Left lung (tissue), 10 donors: Measurements from ENCODE around the gene CCDC77. TPM values are rescaled to one million over a fixed set of nuclear protein-coding genes. Genes with fewer than 3 reads are reported as not detected.

ENCODE experiments used
- ATAC-seq: fragments of 200-7000 bp; cut with Tn5 transposase; one replicate; pipeline ENCODE4 v1.9.1; 2020; ENCODE audit warnings: moderate library complexity
- DNase-seq, 4 donors: peaks; one replicate each; pipeline ENCODE4 v3.0.0-alpha.2; 2013 to 2020
- H3K27ac ChIP-seq, 2 donors: fragments of 200-600 bp; sonication (generic) in 1 of 2; one replicate each; pipeline versions ENCODE4 v1.5.0 to v1.8.0; 2020 to 2021
- H3K27me3 ChIP-seq, 2 donors: fragments of 200-600 bp; sonication (generic) in 1 of 2; one replicate each; pipeline versions ENCODE4 v1.5.0 to v1.8.0; 2020 to 2021
- H3K36me3 ChIP-seq, 2 donors: fragments of 200-600 bp; sonication (generic) in 1 of 2; one replicate each; pipeline versions ENCODE4 v1.5.0 to v1.8.0; 2020 to 2021
- H3K4me1 ChIP-seq, 2 donors: fragments of 200-600 bp; one replicate each; pipeline ENCODE4 v1.8.0; 2021
- H3K4me3 ChIP-seq, 2 donors: fragments of 200-600 bp; sonication (generic) in 1 of 2; one replicate each; pipeline versions ENCODE4 v1.5.0 to v1.8.0; 2020 to 2021; ENCODE audit warnings: mild to moderate bottlenecking in 1 of 2
- H3K9me3 ChIP-seq, 2 donors: fragments of 200-600 bp; sonication (generic) in 1 of 2; one replicate each; pipeline versions ENCODE4 v1.5.0 to v1.8.0; 2020 to 2021
- CTCF ChIP-seq, 2 donors: fragments of 200-600 bp; sonication (generic) in 1 of 2; IDR thresholded peaks; one replicate each; pipeline versions ENCODE4 v1.5.0 to v1.8.0; 2021; ENCODE audit warnings: antibody characterized with exemption in 2 of 2
- intact Hi-C, 2 donors: fragments of 100-400 bp; cut with DNase I; formaldehyde crosslinking; loops; one replicate each; pipeline versions ENCODE4 v1.11.2 to v1.14.2; 2022
- polyA plus RNA-seq, 6 donors: library from polyadenylated mRNA; unstranded; fragments of 120-200 nt; gene quantifications; one replicate each; pipeline ENCODE4 v1.2.1, GENCODE V29; 2013; ENCODE audit not compliant: insufficient read length in 6 of 6
- total RNA-seq, 2 donors: library from RNA; stranded (reverse); fragmentation: NEBNext Ultra II Directional; extraction: Animal tissue kit (Norgen Biotek cat#: 25700); gene quantifications; one replicate each; pipeline ENCODE4 v1.2.1, GENCODE V29; 2021
- donor health status: DM: no; HTN: yes; CAD: no.
- donor health status: DM: no; HTN: no; CAD: no.

CCDC77 gene
- total and polyA plus RNA-seq, 8 donors, result 7.4 to 43.7 (median 28.0) TPM

DNA sequence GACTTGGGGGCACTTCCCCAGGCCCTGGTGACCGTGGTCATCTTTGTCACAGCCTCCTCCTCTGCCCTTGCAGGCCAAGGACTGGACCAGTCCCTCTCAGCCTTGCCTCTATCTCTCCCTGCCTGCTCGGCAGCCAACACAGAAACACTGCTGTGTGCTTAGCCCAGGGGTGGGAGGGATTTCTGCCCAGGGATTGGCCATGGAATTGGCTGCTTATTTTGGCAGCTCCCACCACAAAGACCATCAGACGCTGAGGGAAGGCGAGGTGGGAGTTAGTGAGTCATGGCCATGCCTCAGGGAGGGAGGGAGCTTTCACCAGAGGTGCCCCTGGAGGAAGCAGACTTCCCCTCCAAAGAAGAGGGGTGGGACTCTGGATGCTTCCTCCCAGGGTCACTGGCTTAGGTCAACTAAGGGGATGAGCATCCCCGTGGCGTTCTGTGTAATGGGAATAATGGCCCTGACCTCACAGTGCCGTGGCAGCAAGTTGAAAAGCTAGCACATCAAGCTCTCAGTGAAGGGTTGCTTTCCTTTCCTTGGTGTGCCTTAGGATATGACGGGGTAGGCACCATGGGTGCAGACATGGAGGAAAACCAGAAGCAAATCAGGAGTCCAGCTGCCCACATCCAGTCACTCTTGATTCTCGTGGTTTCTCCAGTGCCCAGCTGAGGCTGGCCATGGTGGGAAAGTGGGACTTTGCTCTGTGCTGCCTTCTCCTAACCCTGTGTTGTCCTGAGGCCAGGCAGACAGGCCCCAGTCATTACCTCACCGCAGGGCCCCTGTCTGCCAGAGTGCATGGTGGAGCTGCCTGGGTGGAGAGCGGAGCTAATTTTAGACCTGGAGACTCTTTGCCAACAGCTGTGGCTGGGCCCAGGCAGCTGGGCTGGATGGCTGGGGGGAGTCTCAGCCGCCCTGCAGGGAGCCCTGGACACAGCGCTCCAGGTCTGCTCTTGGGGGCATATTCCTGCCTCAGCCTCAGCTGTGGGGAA, 79.7 kb downstream of the CCDC77 start:
- H3K9me3 ChIP-seq, result no peaks in the 10 kb centered on the region
- TF ChIP-seq CTCF (IDR thresholded peaks at IDR 0.05), result no peak
- H3K4me3 ChIP-seq, result no peak overlapping the region
- peaks cover 0 to 22% of the 10 kb centered on the region in 2 donors for H3K27me3 ChIP-seq
- no peak overlapping the region for H3K27ac ChIP-seq
- intact Hi-C loops, result no loop called here
- no peaks in the 10 kb centered on the region for H3K36me3 ChIP-seq
- ATAC-seq (peak; percentile 82), DNase-seq (no peak)
- no peaks in the 10 kb centered on the region for H3K4me1 ChIP-seq

DNA sequence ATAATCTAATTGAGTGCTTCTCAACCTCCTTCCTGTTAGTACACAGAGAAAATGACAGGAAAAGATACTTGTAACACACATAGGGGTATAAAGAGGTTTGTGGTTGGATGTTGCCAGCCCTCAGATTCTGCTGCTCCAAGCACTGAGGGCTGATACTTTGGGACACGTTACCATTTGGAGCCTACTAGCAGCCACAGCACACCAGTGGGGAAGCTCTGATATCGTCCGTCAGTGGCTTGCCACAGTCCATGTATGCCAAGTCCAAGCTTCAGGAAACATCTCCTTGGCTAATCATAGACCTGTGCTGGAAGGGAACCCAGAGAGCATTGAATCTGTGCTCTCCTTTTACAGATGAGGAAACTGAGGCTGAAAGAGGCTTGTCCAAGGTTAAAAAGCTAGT, 80.6 kb downstream of the CCDC77 start:
- intact Hi-C loops, result no loop called here
- no peak for TF ChIP-seq CTCF (IDR thresholded peaks at IDR 0.05)
- no peaks in the 10 kb centered on the region for H3K9me3 ChIP-seq

DNA sequence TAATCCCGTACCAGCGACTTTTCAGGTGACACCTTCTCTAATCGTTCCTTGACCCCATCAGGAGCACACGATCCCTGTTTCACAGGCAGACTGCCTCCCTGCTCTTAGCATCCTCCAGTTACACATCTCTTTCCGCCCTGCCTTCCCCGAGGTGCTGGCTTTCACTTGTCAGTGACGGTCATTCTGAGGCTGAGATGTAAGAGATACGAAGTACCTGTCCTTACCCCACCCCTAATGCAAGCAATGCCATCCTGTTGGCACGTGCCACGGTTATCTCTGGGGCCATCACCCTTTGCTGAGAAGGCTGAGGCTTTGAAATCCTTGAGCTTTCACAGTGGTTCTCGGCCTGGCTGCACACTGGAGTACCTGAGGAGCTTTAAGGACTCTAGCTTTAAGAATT, 82.7 kb downstream of the CCDC77 start:
- Histone ChIP-seq H3K27ac (no peak overlapping the region), H3K36me3 (no peaks in the 10 kb centered on the region), H3K9me3 (peaks cover 0 to 3% of the 10 kb centered on the region in 2 donors), H3K4me1 (no peaks in the 10 kb centered on the region), H3K4me3 (no peak overlapping the region), H3K27me3 (peaks cover 0 to 17% of the 10 kb centered on the region in 2 donors)
- no peak for TF ChIP-seq CTCF (IDR thresholded peaks at IDR 0.05)
- ATAC-seq (no peak), DNase-seq (no peak)
- intact Hi-C loops, result no loop called here

More for the DNA sequence above, 80.6 kb downstream of the CCDC77 start:
- ATAC-seq (no peak), DNase-seq (no peak)
- no peak overlapping the region for H3K4me3 ChIP-seq
- H3K36me3 ChIP-seq, result no peaks in the 10 kb centered on the region
- H3K27me3 ChIP-seq, result peaks cover 0 to 22% of the 10 kb centered on the region in 2 donors
- no peaks in the 10 kb centered on the region for H3K4me1 ChIP-seq
- H3K27ac ChIP-seq, result no peak overlapping the region

DNA sequence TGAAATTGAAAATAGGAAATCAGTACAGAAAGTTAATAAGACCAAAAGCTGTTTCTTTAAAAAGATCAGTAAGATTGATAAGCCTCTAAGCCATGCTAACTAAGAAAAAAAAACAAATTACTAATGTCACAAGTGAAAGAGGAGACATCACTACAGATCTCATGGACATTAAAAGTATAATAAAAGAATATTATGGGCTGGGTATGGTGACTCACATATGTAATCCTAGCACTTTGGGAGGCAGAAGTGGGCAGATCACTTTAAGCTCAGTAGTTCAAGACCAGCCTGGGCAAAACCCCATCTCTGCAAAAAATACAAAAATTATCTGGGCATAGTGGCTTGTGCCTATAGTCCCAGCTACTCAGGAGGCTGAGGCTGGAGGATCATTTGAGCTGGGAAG, 88.8 kb downstream of the CCDC77 start:
- DNase-seq, result no peak
- intact Hi-C loops, result no loop called here
- H3K9me3 ChIP-seq, result peaks cover 0 to 3% of the 10 kb centered on the region in 2 donors
- ATAC-seq, result no peak
- no peaks in the 10 kb centered on the region for H3K36me3 ChIP-seq
- H3K4me1 ChIP-seq, result no peaks in the 10 kb centered on the region
- TF ChIP-seq CTCF (IDR thresholded peaks at IDR 0.05), result no peak
- no peak overlapping the region for H3K4me3 ChIP-seq
- no peaks in the 10 kb centered on the region for H3K27me3 ChIP-seq
- no peak overlapping the region for H3K27ac ChIP-seq

Other genes starting within 250 kb of the CCDC77 start
- 1 to 10 TPM; 3.4 to 4.7 TPM for gene SLC6A12, start 187.5 kb upstream of the CCDC77 start, total RNA-seq
- 1 to 10 TPM in 1 of 6 donors, under 1 TPM in 5; 0.52 to 1.2 (median 0.82) TPM for gene SLC6A12, start 187.5 kb upstream of the CCDC77 start, polyA plus RNA-seq
- gene SLC6A13, start 138.8 kb upstream of the CCDC77 start, total RNA-seq, result 1 to 10 TPM in 1 of 2 donors, under 1 TPM in 1; 0.79 to 2.8 TPM
- gene SLC6A13, start 138.8 kb upstream of the CCDC77 start, polyA plus RNA-seq, result 1 to 10 TPM; 1.9 to 4.1 (median 2.5) TPM
- 10 to 100 TPM; 63.7 to 66.9 TPM for gene KDM5A, start 12.3 kb upstream of the CCDC77 start, total RNA-seq
- gene KDM5A, start 12.3 kb upstream of the CCDC77 start, polyA plus RNA-seq, result 10 to 100 TPM; 41.2 to 53.5 (median 50.0) TPM
- gene B4GALNT3, start 58.3 kb downstream of the CCDC77 start, total RNA-seq, result 10 to 100 TPM; 31.4 to 34.0 TPM
- 1 to 10 TPM; 2.7 to 7.7 (median 4.4) TPM for gene B4GALNT3, start 58.3 kb downstream of the CCDC77 start, polyA plus RNA-seq